IMR-90 (cell line): ENCODE data around the gene AHCYL1. TPM values are rescaled to one million over a fixed set of nuclear protein-coding genes. Genes with fewer than 3 reads are reported as not detected.

Experiments used
- ATAC-seq: fragments of 200-7000 bp; cut with Tn5 transposase; 2 replicates; pipeline ENCODE4 v1.9.1; 2020; ENCODE audit warnings: low read depth, mild to moderate bottlenecking, moderate library complexity
- BruUV-seq: library from RNA; stranded (reverse); fragments of 400-500 nt; replicated peaks from 2 replicates; lab custom pipeline; 2021; lab: Mats Ljungman, UMichigan
- CTCF ChIA-PET: fragments of 300-600 bp; formaldehyde crosslinking; extraction: SDS; loops from one replicate; lab custom pipeline; 2021; ENCODE audit warnings: antibody characterized with exemption; lab: Yijun Ruan, JAX
- POLR2A ChIA-PET: fragments of 300-600 bp; sonication (Branson Sonifier 250); formaldehyde crosslinking; loops from one replicate; lab custom pipeline; 2022; ENCODE audit warnings: antibody characterized with exemption; ENCODE audit not compliant: unreplicated experiment; lab: Charles Lee
- DNase-seq: peaks from one replicate; pipeline ENCODE4 v3.0.0; 2013
- H2AFZ ChIP-seq: replicated peaks from 2 replicates; pipeline ENCODE3; 2013; ENCODE audit warnings: low read length, mild to moderate bottlenecking; ENCODE audit not compliant: poor library complexity
- H2AK5ac ChIP-seq: 2 replicates; pipeline ENCODE4 v1.6.1; 2013; ENCODE audit warnings: low read depth, low read length, inconsistent platforms
- H2AK9ac ChIP-seq: replicated peaks from 2 replicates; pipeline ENCODE3; 2013; ENCODE audit warnings: mild to moderate bottlenecking, low read depth, low read length, moderate library complexity; ENCODE audit not compliant: poor library complexity
- H2BK120ac ChIP-seq: 2 replicates; pipeline ENCODE4 v1.6.1; 2013; ENCODE audit warnings: low read depth, low read length, inconsistent platforms
- H2BK15ac ChIP-seq: 3 replicates; pipeline ENCODE4 v1.6.1; 2013; ENCODE audit warnings: low read depth, low read length, inconsistent platforms
- H2BK20ac ChIP-seq: 2 replicates; pipeline ENCODE4 v1.6.1; 2013; ENCODE audit warnings: low read depth, mild to moderate bottlenecking, inconsistent platforms, low read length, moderate library complexity
- H2BK5ac ChIP-seq: 2 replicates; pipeline ENCODE4 v1.6.1; 2013; ENCODE audit warnings: mild to moderate bottlenecking, low read depth, low read length, inconsistent platforms; ENCODE audit not compliant: poor library complexity, severe bottlenecking
- H3K14ac ChIP-seq: replicated peaks from 2 replicates; pipeline ENCODE4 v1.6.1; 2013; ENCODE audit warnings: low read depth, low read length, inconsistent platforms
- H3K18ac ChIP-seq: 2 replicates; pipeline ENCODE4 v1.6.1; 2013; ENCODE audit warnings: low read depth, low read length, control low read depth
- H3K23ac ChIP-seq: 2 replicates; pipeline ENCODE4 v1.6.1; 2013; ENCODE audit warnings: low read depth, low read length, inconsistent platforms
- H3K27ac ChIP-seq: 2 replicates; pipeline ENCODE4 v1.5.1; 2013; ENCODE audit warnings: mild to moderate bottlenecking, control low read depth, low read length; ENCODE audit not compliant: insufficient read depth
- H3K27me3 ChIP-seq: 2 replicates; pipeline ENCODE4 v1.6.1; 2013; ENCODE audit warnings: low read length; ENCODE audit not compliant: control insufficient read depth, insufficient read depth
- H3K36me3 ChIP-seq: 2 replicates; pipeline ENCODE4 v1.6.1; 2013; ENCODE audit warnings: low read length, mixed read lengths; ENCODE audit not compliant: control insufficient read depth, insufficient read depth
- H3K4ac ChIP-seq: 2 replicates; pipeline ENCODE4 v1.6.1; 2013; ENCODE audit warnings: low read depth, low read length, inconsistent platforms
- H3K4me1 ChIP-seq: 2 replicates; pipeline ENCODE4 v1.6.1; 2013; ENCODE audit warnings: low read length, mixed read lengths; ENCODE audit not compliant: control insufficient read depth, insufficient read depth
- H3K4me2 ChIP-seq: 2 replicates; pipeline ENCODE4 v1.6.1; 2013; ENCODE audit warnings: low read depth, mild to moderate bottlenecking, control low read depth, low read length, moderate library complexity
- H3K4me3 ChIP-seq: 2 replicates; pipeline ENCODE4 v1.5.1; 2013; ENCODE audit warnings: low read depth, mild to moderate bottlenecking, control low read depth, low read length, moderate library complexity; ENCODE audit not compliant: insufficient read depth
- H3K56ac ChIP-seq: 2 replicates; pipeline ENCODE4 v1.6.1; 2013; ENCODE audit warnings: low read length, inconsistent platforms; ENCODE audit not compliant: insufficient read depth; ENCODE audit errors: extremely low read depth
- H3K79me1 ChIP-seq, 2 experiments: 2 replicates each; pipeline ENCODE4 v1.6.1; 2013; ENCODE audit warnings: low read length in 2 of 2, inconsistent platforms in 1 of 2, low read depth in 1 of 2
- H3K9ac ChIP-seq: 2 replicates; pipeline ENCODE4 v1.6.1; 2013; ENCODE audit warnings: low read depth, low read length, control low read depth
- H3K9me1 ChIP-seq: 2 replicates; pipeline ENCODE4 v1.6.1; 2013; ENCODE audit warnings: low read length, inconsistent platforms; ENCODE audit not compliant: insufficient read depth
- H3K9me3 ChIP-seq: 2 replicates; pipeline ENCODE4 v1.6.1; 2013; ENCODE audit warnings: low read length; ENCODE audit not compliant: control insufficient read depth, insufficient read depth
- H4K20me1 ChIP-seq: 2 replicates; pipeline ENCODE4 v1.6.1; 2013; ENCODE audit warnings: low read length, inconsistent platforms; ENCODE audit not compliant: insufficient read depth
- H4K5ac ChIP-seq: 2 replicates; pipeline ENCODE4 v1.6.1; 2013; ENCODE audit warnings: mild to moderate bottlenecking, low read depth, low read length, control low read depth
- H4K8ac ChIP-seq, 2 experiments: 2 replicates each; pipeline ENCODE4 v1.6.1; 2013; ENCODE audit warnings: low read depth in 2 of 2, low read length in 2 of 2, control low read depth in 1 of 2, inconsistent platforms in 1 of 2
- H4K91ac ChIP-seq: 2 replicates; pipeline ENCODE4 v1.6.1; 2013; ENCODE audit warnings: low read depth, low read length, inconsistent platforms; ENCODE audit not compliant: insufficient read depth
- CEBPB ChIP-seq: IDR thresholded peaks from 2 replicates; pipeline ENCODE4 v1.6.1; 2012; ENCODE audit warnings: low read depth, low read length, improper control_type of control experiment
- CHD1 ChIP-seq: IDR thresholded peaks from 2 replicates; pipeline ENCODE4 v1.6.1; 2012; ENCODE audit warnings: low read depth, low read length, improper control_type of control experiment
- MAFK ChIP-seq: IDR thresholded peaks from 2 replicates; pipeline ENCODE4 v1.6.1; 2012; ENCODE audit warnings: low read depth, low read length, improper control_type of control experiment
- MAZ ChIP-seq: IDR thresholded peaks from 2 replicates; pipeline ENCODE4 v1.6.1; 2012; ENCODE audit warnings: low read depth, mild to moderate bottlenecking, low read length, improper control_type of control experiment, moderate library complexity, borderline replicate concordance
- MXI1 ChIP-seq: IDR thresholded peaks from 2 replicates; pipeline ENCODE4 v1.6.1; 2012; ENCODE audit warnings: low read depth, mild to moderate bottlenecking, low read length, moderate library complexity, borderline replicate concordance
- NFE2L2 ChIP-seq: fragments of 150-350 bp; IDR thresholded peaks from 2 replicates; pipeline ENCODE4 v1.6.1; 2016; ENCODE audit warnings: low read depth, mild to moderate bottlenecking, low read length
- POLR2A ChIP-seq: IDR thresholded peaks from 2 replicates; pipeline ENCODE4 v1.6.1; 2012; ENCODE audit warnings: mild to moderate bottlenecking, low read depth, low read length
- RAD21 ChIP-seq: IDR thresholded peaks from 2 replicates; pipeline ENCODE4 v1.6.1; 2012; ENCODE audit warnings: low read length, improper control_type of control experiment
- RCOR1 ChIP-seq: IDR thresholded peaks from 2 replicates; pipeline ENCODE4 v1.6.1; 2012; ENCODE audit warnings: mild to moderate bottlenecking, low read length, improper control_type of control experiment; ENCODE audit not compliant: insufficient replicate concordance
- SMC3 ChIP-seq: fragments of 150-350 bp; IDR thresholded peaks from 2 replicates; pipeline ENCODE4 v1.6.1; 2016; ENCODE audit warnings: low read depth, mild to moderate bottlenecking, antibody characterized with exemption, low read length, moderate library complexity
- WGBS, 2 experiments: methylation state at CpG; one replicate each; pipeline versions ENCODE4 v1.1.5 to v1.1.7; 2013; ENCODE audit warnings: missing lambda C conversion rate in 2 of 2; ENCODE audit not compliant: insufficient read length in 1 of 2; ENCODE audit errors: extremely low coverage in 2 of 2; 5-methylcytosine and 5-hydroxymethylcytosine counted together
- dilution Hi-C: fragments of 300-500 bp; cut with HindIII; formaldehyde crosslinking; loops from one replicate; pipeline ENCODE4 v1.14.3; 2018; ENCODE audit warnings: low sequenced_read_pairs; ENCODE audit not compliant: unreplicated experiment
- in situ Hi-C: fragments of 300-500 bp; cut with MboI; formaldehyde crosslinking; loops from 3 replicates; pipeline ENCODE4 v1.14.3; 2019; ENCODE audit warnings: low sequenced_read_pairs, inconsistent platforms, mixed read lengths
- intact Hi-C: fragments of 100-400 bp; cut with micrococcal nuclease; formaldehyde crosslinking; loops from 2 replicates; pipeline ENCODE4 v1.10.0; 2022
- polyA plus RNA-seq, 3 experiments: library from polyadenylated mRNA; depleted of rRNA; stranded (reverse); fragments of >200 nt; gene quantifications; 2 replicates each; pipeline ENCODE4 v1.2.3, GENCODE V29; 2012; ENCODE audit warnings: low replicate concordance in 1 of 3
- total RNA-seq: library from RNA; depleted of rRNA; stranded (reverse); fragments of >200 nt; gene quantifications from 2 replicates; pipeline ENCODE4 v1.2.3, GENCODE V29; 2012
- TF ChIP-seq, protein P1 (sequence below): conservative IDR thresholded peaks from 2 replicates; pipeline ENCODE4 v1.5.1; 2012; ENCODE audit warnings: mild to moderate bottlenecking, low read depth, low read length, improper control_type of control experiment
- TF ChIP-seq, protein P2 (sequence below): fragments of 150-350 bp; IDR thresholded peaks from 2 replicates; pipeline ENCODE4 v1.6.1; 2017; ENCODE audit warnings: mild to moderate bottlenecking, antibody characterized with exemption, low read length, low read depth

The AHCYL1 gene
- total and polyA plus RNA-seq, 2 of the 4 experiments (the other 2 are of a cell fraction), result 75.1 to 76.0 TPM

DNA sequence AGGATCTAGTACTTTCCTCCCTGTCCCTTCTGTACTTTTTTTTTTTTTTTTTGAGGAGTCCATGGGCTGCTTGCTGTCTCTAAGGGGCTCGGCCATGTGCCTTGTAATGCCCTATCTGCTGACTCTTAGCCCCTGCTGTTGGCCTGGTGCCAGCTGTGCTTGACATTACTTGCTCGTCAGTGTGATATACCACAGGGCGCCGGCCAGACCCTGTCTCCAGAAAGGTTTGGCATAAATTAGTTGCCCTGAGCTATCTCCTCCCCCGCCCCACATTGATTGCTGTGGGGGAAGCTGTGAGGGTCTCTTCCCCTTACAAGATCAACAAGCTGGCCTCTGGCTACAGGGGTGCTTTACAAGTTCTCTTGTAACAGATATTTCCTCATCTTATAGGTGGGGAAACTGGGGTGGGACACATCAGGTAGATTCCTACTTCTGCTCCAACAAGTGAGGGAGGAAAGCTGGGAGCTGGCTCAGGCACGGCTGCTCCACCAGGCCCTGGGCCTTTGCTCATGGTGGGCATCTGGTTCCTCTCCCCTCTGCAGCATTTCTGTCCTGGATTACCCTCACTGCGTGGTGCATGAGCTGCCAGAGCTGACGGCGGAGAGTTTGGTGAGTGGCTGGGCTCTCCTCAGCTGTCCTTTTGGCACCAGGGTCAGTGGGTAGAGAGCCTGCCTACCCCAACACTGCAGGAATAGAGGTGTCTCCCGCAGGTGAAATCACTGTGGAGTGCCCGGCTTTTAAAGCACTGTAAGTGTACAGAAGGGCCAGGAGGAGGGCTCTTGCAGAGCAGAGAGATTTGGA, 65.4 kb downstream of the AHCYL1 start:
- Histone ChIP-seq H2BK15ac (no peak overlapping the region), H2AFZ (no peak overlapping the region), H4K8ac (no peak overlapping the region), H3K18ac (no peak overlapping the region), H4K5ac (no peak overlapping the region), H4K91ac (no peak overlapping the region), H3K56ac (no peak overlapping the region), H4K20me1 (0 out of 2 replicates have a peak, but pooled peaks cover 21% of the 10 kb centered on the region), H3K4me1 (peaks cover 18% of the 10 kb centered on the region), H3K4me2 (no peak overlapping the region), H3K9me1 (peaks cover 6% of the 10 kb centered on the region), H2BK5ac (no peak overlapping the region), H3K4me3 (no peak overlapping the region), H3K9ac (no peak overlapping the region), H2AK9ac (no peak overlapping the region), H2BK120ac (0 out of 2 replicates have a peak overlapping the region, but pooled peaks have one; percentile 11), H3K27ac (no peak overlapping the region), H3K79me1 (peaks cover 0 to 11% of the 10 kb centered on the region in 2 experiments; a peak in 3 of 4 replicates), H3K23ac (no peak overlapping the region), H2AK5ac (no peak overlapping the region), H3K36me3 (peaks cover 79% of the 10 kb centered on the region), H2BK20ac (no peak overlapping the region), H3K14ac (no peak overlapping the region), H3K4ac (no peak overlapping the region), H3K9me3 (no peaks in the 10 kb centered on the region), H3K27me3 (no peaks in the 10 kb centered on the region)
- intact Hi-C loops, result loop anchor here (10.0 kb wide), 1 partner anchor 265 kb away; no protein-coding TSS in a partner anchor
- ChIA-PET CTCF (interaction anchor here (0.6 to 1.7 kb wide), 3 partner anchors 10 to 56 kb away, joined by 3 to 5 read pairs (median 4); no protein-coding TSS in a partner anchor), POLR2A (interaction anchor here (1.3 kb wide), 1 partner anchor 15 kb away, joined by 3 read pairs; no protein-coding TSS in a partner anchor)
- 88% methylated on average over 4 of the region's 11 CpGs; no CpG with 5 or more reads in 1 of the 2 experiments for WGBS, 2 experiments
- TF ChIP-seq CHD1 (no peak), POLR2A (no peak), NFE2L2 (no peak), MAZ (no peak), CEBPB (no peak), RCOR1 (no peak), SMC3 (no peak), RAD21 (no peak), MXI1 (no peak), MAFK (no peak)
- TF ChIP-seq, protein P1, sequence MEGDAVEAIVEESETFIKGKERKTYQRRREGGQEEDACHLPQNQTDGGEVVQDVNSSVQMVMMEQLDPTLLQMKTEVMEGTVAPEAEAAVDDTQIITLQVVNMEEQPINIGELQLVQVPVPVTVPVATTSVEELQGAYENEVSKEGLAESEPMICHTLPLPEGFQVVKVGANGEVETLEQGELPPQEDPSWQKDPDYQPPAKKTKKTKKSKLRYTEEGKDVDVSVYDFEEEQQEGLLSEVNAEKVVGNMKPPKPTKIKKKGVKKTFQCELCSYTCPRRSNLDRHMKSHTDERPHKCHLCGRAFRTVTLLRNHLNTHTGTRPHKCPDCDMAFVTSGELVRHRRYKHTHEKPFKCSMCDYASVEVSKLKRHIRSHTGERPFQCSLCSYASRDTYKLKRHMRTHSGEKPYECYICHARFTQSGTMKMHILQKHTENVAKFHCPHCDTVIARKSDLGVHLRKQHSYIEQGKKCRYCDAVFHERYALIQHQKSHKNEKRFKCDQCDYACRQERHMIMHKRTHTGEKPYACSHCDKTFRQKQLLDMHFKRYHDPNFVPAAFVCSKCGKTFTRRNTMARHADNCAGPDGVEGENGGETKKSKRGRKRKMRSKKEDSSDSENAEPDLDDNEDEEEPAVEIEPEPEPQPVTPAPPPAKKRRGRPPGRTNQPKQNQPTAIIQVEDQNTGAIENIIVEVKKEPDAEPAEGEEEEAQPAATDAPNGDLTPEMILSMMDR, result no peak
- TF ChIP-seq, protein P2, sequence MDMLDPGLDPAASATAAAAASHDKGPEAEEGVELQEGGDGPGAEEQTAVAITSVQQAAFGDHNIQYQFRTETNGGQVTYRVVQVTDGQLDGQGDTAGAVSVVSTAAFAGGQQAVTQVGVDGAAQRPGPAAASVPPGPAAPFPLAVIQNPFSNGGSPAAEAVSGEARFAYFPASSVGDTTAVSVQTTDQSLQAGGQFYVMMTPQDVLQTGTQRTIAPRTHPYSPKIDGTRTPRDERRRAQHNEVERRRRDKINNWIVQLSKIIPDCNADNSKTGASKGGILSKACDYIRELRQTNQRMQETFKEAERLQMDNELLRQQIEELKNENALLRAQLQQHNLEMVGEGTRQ, result no peak
- no peak for DNase-seq
- in situ Hi-C loops, result loop anchor here (5.0 to 10.0 kb wide), 2 partner anchors 57 to 415 kb away; no protein-coding TSS in a partner anchor
- dilution Hi-C loops, result no loop called here
- no peak for ATAC-seq
- no TSS peak for BruUV-seq
